Psoas muscle (tissue), 8 donors: Measurements from ENCODE around the gene YARS1. TPM values are rescaled to one million over a fixed set of nuclear protein-coding genes. Genes with fewer than 3 reads are reported as not detected.

Experiments
- ATAC-seq, 4 donors: fragments of 200-7000 bp; cut with Tn5 transposase; one replicate each; pipeline ENCODE4 v1.9.1; 2020; ENCODE audit warnings: moderate library complexity in 3 of 4, mild to moderate bottlenecking in 2 of 4
- DNase-seq, 2 donors: peaks; one replicate each; pipeline ENCODE4 v3.0.0-alpha.2; 2020
- H3K27ac ChIP-seq: fragments of 200-600 bp; one replicate; pipeline ENCODE4 v1.8.0; 2022
- H3K27me3 ChIP-seq, 3 donors: fragments of 200-600 bp in 1 of 3; one replicate each; pipeline versions ENCODE4 v1.6.1 to v1.8.0; 2013 to 2022; ENCODE audit warnings: low read length in 2 of 3, mild to moderate bottlenecking in 2 of 3, moderate library complexity in 1 of 3; ENCODE audit not compliant: insufficient read depth in 3 of 3
- H3K36me3 ChIP-seq, 2 donors: fragments of 200-600 bp in 1 of 2; one replicate each; pipeline versions ENCODE4 v1.6.1 to v1.8.0; 2013 to 2022; ENCODE audit warnings: low read depth in 1 of 2, mild to moderate bottlenecking in 1 of 2, moderate library complexity in 1 of 2; ENCODE audit not compliant: insufficient read depth in 1 of 2
- H3K4me1 ChIP-seq: fragments of 200-600 bp; one replicate; pipeline ENCODE4 v1.8.0; 2022
- H3K4me3 ChIP-seq: fragments of 200-600 bp; one replicate; pipeline ENCODE4 v1.8.0; 2022; ENCODE audit warnings: mild to moderate bottlenecking
- H3K9me3 ChIP-seq: fragments of 200-600 bp; one replicate; pipeline ENCODE4 v1.8.0; 2022
- CTCF ChIP-seq: fragments of 200-600 bp; IDR thresholded peaks from one replicate; pipeline ENCODE4 v1.8.0; 2022; ENCODE audit warnings: antibody characterized with exemption
- WGBS, 3 donors: extraction: QIAGEN DNeasy Blood & Tissue Kit; methylation state at CpG; one replicate each; pipeline versions ENCODE4 v1.1.6 to v1.1.7; 2013; 5-methylcytosine and 5-hydroxymethylcytosine counted together
- intact Hi-C, 2 donors: fragments of 100-400 bp; cut with DNase I; formaldehyde crosslinking; loops; one replicate each; pipeline versions ENCODE4 v1.11.0 to v1.14.2; 2022
- polyA plus RNA-seq, 3 donors: library from polyadenylated mRNA; stranded (reverse); fragments of 200-250 nt; gene quantifications; one replicate each; pipeline ENCODE4 v1.2.3, GENCODE V29; 2013
- total RNA-seq, 4 donors: library from RNA; stranded (reverse); fragmentation: NEBNext Ultra II Directional in 2 of 4; extraction: Animal tissue kit (Norgen Biotek cat#: 25700) in 2 of 4; gene quantifications; one replicate each; pipeline versions ENCODE4 v1.2.1 to v1.2.4, GENCODE V29; 2021 to 2023
- donor health status: healthy with polysubstance abuse.
- donor health status: DM: no; HTN: no; CAD: no; lungs with moderate emphysema.
- donor health status: Bipolar disorder and iron deficiency.
- donor health status: healthy.
- donor health status: DM: yes; HTN: yes; CAD: no.
- donor health status: DM: no; HTN: no; CAD: no.
- donor health status: DM: no; HTN: no; CAD: no.
- donor health status: DM: yes; HTN: yes; CAD: no.

The YARS1 gene
- total and polyA plus RNA-seq, 7 donors, result 36.9 to 114 (median 80.9) TPM

GRCh38 chr1:32729254-32730046, 87.7 kb downstream of the YARS1 start:
- intact Hi-C loops, result no loop called here
- WGBS, 3 donors, result 75 to 81% (median 79%) methylated on average over 14 of the region's 14 CpGs

GRCh38 chr1:32728413-32729077, 88.6 kb downstream of the YARS1 start:
- WGBS, 3 donors, result 84 to 88% (median 85%) methylated on average over 7 of the region's 7 CpGs
- no peak overlapping the region for H3K27ac ChIP-seq
- intact Hi-C loops, result no loop called here
- no peak for ATAC-seq
- H3K36me3 ChIP-seq, result no peaks in the 10 kb centered on the region
- no peak overlapping the region for H3K4me3 ChIP-seq
- H3K27me3 ChIP-seq, result no peaks in the 10 kb centered on the region
- no peaks in the 10 kb centered on the region for H3K9me3 ChIP-seq
- no peak for DNase-seq
- no peak for TF ChIP-seq CTCF
- H3K4me1 ChIP-seq, result peaks cover 7% of the 10 kb centered on the region

More at GRCh38 chr1:32729254-32730046, 87.7 kb downstream of the YARS1 start:
- H3K4me3 ChIP-seq, result no peak overlapping the region
- H3K4me1 ChIP-seq, result peaks cover 7% of the 10 kb centered on the region
- H3K27ac ChIP-seq, result no peak overlapping the region
- no peak for TF ChIP-seq CTCF
- no peaks in the 10 kb centered on the region for H3K9me3 ChIP-seq
- ATAC-seq, result no peak
- no peak for DNase-seq
- no peaks in the 10 kb centered on the region for H3K36me3 ChIP-seq
- no peaks in the 10 kb centered on the region for H3K27me3 ChIP-seq

GRCh38 chr1:32727876-32728275, 89.3 kb downstream of the YARS1 start:
- Histone ChIP-seq H3K36me3 (no peaks in the 10 kb centered on the region), H3K27ac (no peak overlapping the region), H3K9me3 (no peaks in the 10 kb centered on the region), H3K4me1 (peaks cover 7% of the 10 kb centered on the region), H3K27me3 (no peaks in the 10 kb centered on the region), H3K4me3 (no peak overlapping the region)
- intact Hi-C loops, result no loop called here
- DNase-seq (no peak), ATAC-seq (no peak)
- no peak for TF ChIP-seq CTCF
- WGBS, 3 donors, result 95 to 100% (median 98%) methylated on average over 1 of the region's 1 CpG

GRCh38 chr1:32725615-32725982, 91.6 kb downstream of the YARS1 start:
- Histone ChIP-seq H3K4me3 (no peak overlapping the region), H3K27ac (no peak overlapping the region), H3K9me3 (no peaks in the 10 kb centered on the region), H3K27me3 (no peaks in the 10 kb centered on the region), H3K36me3 (no peaks in the 10 kb centered on the region), H3K4me1 (peaks cover 7% of the 10 kb centered on the region)
- 91 to 94% (median 91%) methylated on average over 3 of the region's 3 CpGs for WGBS, 3 donors
- intact Hi-C loops, result no loop called here
- no peak for ATAC-seq
- TF ChIP-seq CTCF, result no peak
- no peak for DNase-seq

Other genes starting within 250 kb of the YARS1 start
- 10 to 100 TPM; 25.3 to 38.5 (median 29.4) TPM for gene ZBTB8OS, start 166.8 kb downstream of the YARS1 start, total RNA-seq
- 10 to 100 TPM; 42.9 to 76.4 (median 47.6) TPM for gene ZBTB8OS, start 166.8 kb downstream of the YARS1 start, polyA plus RNA-seq
- 10 to 100 TPM; 66.3 to 87.8 (median 85.1) TPM for gene RBBP4, start 166.2 kb downstream of the YARS1 start, total RNA-seq
- gene RBBP4, start 166.2 kb downstream of the YARS1 start, polyA plus RNA-seq, result 10 to 100 TPM; 29.5 to 59.7 (median 46.6) TPM
- 10 to 100 TPM; 40.4 to 82.5 (median 54.4) TPM for gene SYNC, start 114.6 kb downstream of the YARS1 start, total RNA-seq
- gene SYNC, start 114.6 kb downstream of the YARS1 start, polyA plus RNA-seq, result 10 to 100 TPM; 46.1 to 74.7 (median 49.1) TPM
- gene S100PBP, start 295 bp upstream of the YARS1 start, total RNA-seq, result 10 to 100 TPM in 3 of 4 donors, 1 to 10 TPM in 1; 9.7 to 18.1 (median 12.9) TPM
- 1 to 10 TPM; 3.9 to 7.7 (median 4.5) TPM for gene S100PBP, start 295 bp upstream of the YARS1 start, polyA plus RNA-seq
- 100 to 1,000 TPM in 1 of 4 donors, 10 to 100 TPM in 3; 72.8 to 184 (median 86.6) TPM for gene FNDC5, start 53.6 kb upstream of the YARS1 start, total RNA-seq
- gene FNDC5, start 53.6 kb upstream of the YARS1 start, polyA plus RNA-seq, result 100 to 1,000 TPM in 1 of 3 donors, 10 to 100 TPM in 2; 73.3 to 176 (median 91.6) TPM
- not detected for gene HPCA, start 69.1 kb upstream of the YARS1 start, total RNA-seq
- gene HPCA, start 69.1 kb upstream of the YARS1 start, polyA plus RNA-seq, result under 1 TPM in 1 of 3 donors, not detected in 2; 0.22 TPM
- 10 to 100 TPM in 1 of 4 donors, 1 to 10 TPM in 3; 4.8 to 11.8 (median 6.1) TPM for gene TMEM54, start 84.0 kb upstream of the YARS1 start, total RNA-seq
- gene TMEM54, start 84.0 kb upstream of the YARS1 start, polyA plus RNA-seq, result 1 to 10 TPM; 4.7 to 6.3 (median 5.9) TPM
- gene RNF19B, start 147.5 kb upstream of the YARS1 start, total RNA-seq, result 10 to 100 TPM; 13.1 to 23.4 (median 18.9) TPM
- gene RNF19B, start 147.5 kb upstream of the YARS1 start, polyA plus RNA-seq, result 10 to 100 TPM; 10.4 to 32.5 (median 15.9) TPM
- 100 to 1,000 TPM; 108 to 206 (median 130) TPM for gene AK2, start 219.5 kb upstream of the YARS1 start, total RNA-seq
- gene AK2, start 219.5 kb upstream of the YARS1 start, polyA plus RNA-seq, result 100 to 1,000 TPM; 152 to 270 (median 169) TPM